ENCODE measurements around the gene TEX36. TPM values are rescaled to one million over a fixed set of nuclear protein-coding genes. Genes with fewer than 3 reads are reported as not detected.

TEX36 gene
- total RNA-seq, 1 experiment from 2014 or later: not detected

DNA sequence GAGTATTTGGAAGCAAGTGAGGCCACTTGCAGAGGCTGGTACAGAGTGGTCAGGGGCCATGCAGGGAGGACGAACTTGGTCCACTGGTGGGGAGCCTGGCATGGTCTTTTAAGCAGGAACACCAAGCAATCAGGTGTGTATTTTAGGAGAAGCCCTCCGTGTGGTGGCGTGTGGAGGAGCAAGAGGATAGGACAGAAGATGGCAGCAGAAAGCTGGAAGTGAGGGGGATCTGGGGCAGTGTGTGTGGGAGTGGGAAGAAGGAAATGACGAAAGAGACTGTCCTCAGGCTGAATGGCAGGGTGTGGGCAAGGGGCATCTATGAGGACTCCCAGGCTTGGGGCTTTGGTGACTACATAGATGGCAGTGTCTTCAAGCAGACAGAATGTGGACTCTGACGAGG, 51.2 kb downstream of the TEX36 start:
- no peak for DNase-seq
- Histone ChIP-seq H3K56ac (ENCODE audit: insufficient read length, low read depth, low read length) (no peak overlapping the region), H3K14ac (ENCODE audit: insufficient read depth, low read length) (no peak overlapping the region; the same call in 1 of the 2 replicates), H2BK12ac (ENCODE audit: insufficient read length, low read depth, low read length) (no peak overlapping the region), H4K8ac (replicated peaks; ENCODE audit: insufficient read length, low read depth, low read length) (no peak overlapping the region), H2BK20ac (ENCODE audit: low read depth, low read length, poor library complexity, severe bottlenecking) (no peak overlapping the region), H3K9me3 (ENCODE audit: control insufficient read depth, low read depth, low read length) (no peaks in the 10 kb centered on the region), H2BK15ac (ENCODE audit: low read depth, low read length) (no peak overlapping the region), H2AK5ac (ENCODE audit: insufficient read length, low read length) (no peak overlapping the region), H3K9ac (ENCODE audit: extremely low read depth, insufficient read length, low read length) (no peak overlapping the region), H4K91ac (ENCODE audit: insufficient read length, low read depth, low read length) (no peak overlapping the region), H4K5ac (ENCODE audit: insufficient read length, low read depth, low read length) (no peak overlapping the region), H2AFZ (ENCODE audit: low read length) (no peak overlapping the region), H3K27me3 (ENCODE audit: insufficient read depth, low read length) (no peaks in the 10 kb centered on the region), H3K23ac (ENCODE audit: insufficient read length, low read depth, low read length) (no peak overlapping the region), H3K27ac (ENCODE audit: insufficient read length, low read depth, low read length) (no peak overlapping the region), H3T11ph (ENCODE audit: low read length) (no peak overlapping the region), H3K79me2 (ENCODE audit: insufficient read depth, low read length) (no peaks in the 10 kb centered on the region), H3K4me1 (ENCODE audit: insufficient read depth, low read length) (no peaks in the 10 kb centered on the region), H3K18ac (ENCODE audit: insufficient read length, low read depth, low read length) (no peak overlapping the region), H4K20me1 (ENCODE audit: control insufficient read depth, insufficient read depth, insufficient read length) (no peaks in the 10 kb centered on the region), H3K4ac (ENCODE audit: low read depth, low read length) (no peak overlapping the region), H3K4me2 (ENCODE audit: insufficient read depth, insufficient read length, low read length) (no peak overlapping the region), H3K23me2 (ENCODE audit: insufficient read length, low read depth, low read length, poor library complexity, severe bottlenecking) (no peaks in the 10 kb centered on the region), H2BK5ac (ENCODE audit: insufficient read length, low read length) (no peak overlapping the region), H2BK120ac (ENCODE audit: low read depth, low read length, poor library complexity, severe bottlenecking) (no peak overlapping the region), H3K79me1 (ENCODE audit: insufficient read depth, low read depth, low read length, poor library complexity, severe bottlenecking) (no peaks in the 10 kb centered on the region)
- Mint-ChIP-seq H3K36me3 (ENCODE audit: insufficient read depth in 1 of 3, low read depth in 3 of 3) (no peaks in the 10 kb centered on the region), H3K4me3 (no peak overlapping the region), H3K9me3 (no peaks in the 10 kb centered on the region), H3K27ac (no peak overlapping the region; a peak in 1 of 7 replicates), H3K4me1 (peaks cover 0 to under 1% of the 10 kb centered on the region in 2 experiments; a peak in 3 of 4 replicates), H3K27me3 (ENCODE audit: low read depth) (no peaks in the 10 kb centered on the region; the same call in 1 of the 2 replicates)
- WGBS (ENCODE audit: extremely low coverage, insufficient read length, low lambda C conversion rate): no CpG with 5 or more reads among the region's 5 CpGs
- TF ChIP-seq, protein P1, sequence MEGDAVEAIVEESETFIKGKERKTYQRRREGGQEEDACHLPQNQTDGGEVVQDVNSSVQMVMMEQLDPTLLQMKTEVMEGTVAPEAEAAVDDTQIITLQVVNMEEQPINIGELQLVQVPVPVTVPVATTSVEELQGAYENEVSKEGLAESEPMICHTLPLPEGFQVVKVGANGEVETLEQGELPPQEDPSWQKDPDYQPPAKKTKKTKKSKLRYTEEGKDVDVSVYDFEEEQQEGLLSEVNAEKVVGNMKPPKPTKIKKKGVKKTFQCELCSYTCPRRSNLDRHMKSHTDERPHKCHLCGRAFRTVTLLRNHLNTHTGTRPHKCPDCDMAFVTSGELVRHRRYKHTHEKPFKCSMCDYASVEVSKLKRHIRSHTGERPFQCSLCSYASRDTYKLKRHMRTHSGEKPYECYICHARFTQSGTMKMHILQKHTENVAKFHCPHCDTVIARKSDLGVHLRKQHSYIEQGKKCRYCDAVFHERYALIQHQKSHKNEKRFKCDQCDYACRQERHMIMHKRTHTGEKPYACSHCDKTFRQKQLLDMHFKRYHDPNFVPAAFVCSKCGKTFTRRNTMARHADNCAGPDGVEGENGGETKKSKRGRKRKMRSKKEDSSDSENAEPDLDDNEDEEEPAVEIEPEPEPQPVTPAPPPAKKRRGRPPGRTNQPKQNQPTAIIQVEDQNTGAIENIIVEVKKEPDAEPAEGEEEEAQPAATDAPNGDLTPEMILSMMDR (conservative IDR thresholded peaks at IDR 0.05): no peak
